GM21717 (cell line): ENCODE results near the gene CLN3.
"Not testable (repeated sequence)": the region's sequence is repeated elsewhere in the genome, so short reads cannot be mapped to it uniquely, and the experiment has no call there.

Experiments
- ATAC-seq: cut with Tn5 transposase; IDR thresholded peaks from one replicate; pipeline ENCODE4 v1.9.1; 2021; ENCODE audit warnings: mild to moderate bottlenecking, moderate library complexity; ENCODE audit not compliant: unreplicated experiment

Gene CLN3

DNA sequence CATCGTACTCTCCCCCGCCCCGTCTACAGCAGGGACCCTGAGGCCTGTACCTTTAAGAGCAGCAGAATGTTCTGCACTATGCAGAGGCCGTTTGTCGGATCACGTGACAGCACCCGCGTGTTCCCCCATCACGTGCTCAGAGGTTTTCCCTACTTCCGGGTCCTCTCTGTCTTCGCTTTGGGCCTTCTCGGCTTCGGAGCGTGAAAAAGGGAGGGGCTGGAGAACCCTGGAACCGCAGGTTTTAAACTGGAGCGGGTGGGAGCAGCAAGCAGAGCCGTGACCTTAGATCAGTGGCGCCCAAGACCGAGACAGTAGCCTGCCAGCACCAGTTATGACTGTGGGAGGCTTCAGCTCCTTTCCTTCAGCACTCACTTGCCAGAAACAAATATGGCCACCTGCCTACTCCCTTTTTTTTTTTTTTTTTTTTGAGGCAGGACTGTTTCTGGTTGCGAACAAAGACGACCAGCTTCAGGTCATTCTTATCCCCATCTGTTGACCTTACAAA, at the start of gene CLN3:
Gene CLN3, minus strand, starts transcription at position 105 of the 505 bp plus-strand sequence. CDS start 315 bp downstream, outside the sequence.
- peak; percentile 61 for ATAC-seq

DNA sequence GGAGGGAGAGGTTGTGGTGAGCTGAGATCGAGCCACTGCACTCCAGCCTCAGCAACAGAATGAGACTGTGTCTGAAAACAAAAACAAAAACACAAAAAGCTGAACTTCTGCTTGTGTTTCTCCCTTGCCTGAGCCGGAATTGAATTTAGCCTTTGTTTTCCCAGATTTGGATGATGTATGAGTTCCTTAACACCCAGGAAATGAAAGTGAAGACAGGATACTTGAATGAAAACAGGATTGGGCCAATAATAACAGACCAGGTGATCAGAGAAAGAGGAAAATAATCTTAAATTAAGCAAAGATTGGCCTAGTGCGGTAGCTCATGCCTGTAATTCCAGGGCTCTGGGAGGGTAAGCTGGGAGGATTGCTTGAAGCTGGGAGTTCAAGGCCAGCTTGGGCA, 48.5 kb upstream of the CLN3 start:
- no peak for ATAC-seq

DNA sequence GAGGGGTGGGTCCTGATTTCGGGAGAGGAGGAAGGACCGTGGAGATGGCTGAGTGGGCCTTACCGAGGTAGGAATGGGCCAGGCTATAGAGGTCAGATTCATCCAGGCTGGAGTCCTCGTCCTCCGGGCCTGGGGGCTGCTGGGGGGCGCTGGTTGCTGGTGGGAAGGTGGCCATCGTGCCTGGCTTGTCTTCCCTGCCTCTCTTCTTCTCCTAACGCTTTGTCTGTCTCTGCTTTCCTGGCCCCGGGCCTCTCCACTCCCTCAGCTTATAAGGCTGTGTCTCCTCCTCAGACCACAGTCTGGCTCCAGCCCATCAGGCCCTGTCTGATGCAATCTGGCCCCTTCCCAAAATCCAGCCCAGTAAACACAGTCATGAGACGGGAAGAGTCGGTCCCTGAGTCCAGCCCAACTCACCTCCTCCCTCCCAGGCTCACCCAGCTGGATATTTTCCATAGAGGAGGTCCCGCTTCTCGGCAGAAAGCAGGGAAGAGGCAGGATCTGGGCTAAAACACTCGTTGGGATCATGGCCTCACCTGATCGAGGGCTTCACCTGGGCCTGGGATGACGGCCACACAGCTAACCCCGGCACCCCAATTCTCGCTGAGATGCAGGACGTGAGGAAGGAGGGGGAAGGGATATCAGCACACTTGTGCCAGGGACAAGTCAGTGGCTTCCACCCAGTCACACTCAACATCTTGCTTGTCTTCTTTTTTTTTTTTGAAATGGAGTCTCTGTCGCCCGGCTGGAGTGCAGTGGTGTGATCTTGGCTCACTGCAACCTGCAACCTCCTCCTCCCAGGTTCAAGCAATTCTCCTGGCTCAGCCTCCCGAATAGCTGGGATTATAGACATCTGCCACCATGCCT, 47.1 kb upstream of the CLN3 start, which contains the start of gene NUPR1:
Gene NUPR1, minus strand, starts transcription at position 242 of the 864 bp plus-strand sequence. Its CDS starts 67 bp downstream, at position 175.
- no peak for ATAC-seq

DNA sequence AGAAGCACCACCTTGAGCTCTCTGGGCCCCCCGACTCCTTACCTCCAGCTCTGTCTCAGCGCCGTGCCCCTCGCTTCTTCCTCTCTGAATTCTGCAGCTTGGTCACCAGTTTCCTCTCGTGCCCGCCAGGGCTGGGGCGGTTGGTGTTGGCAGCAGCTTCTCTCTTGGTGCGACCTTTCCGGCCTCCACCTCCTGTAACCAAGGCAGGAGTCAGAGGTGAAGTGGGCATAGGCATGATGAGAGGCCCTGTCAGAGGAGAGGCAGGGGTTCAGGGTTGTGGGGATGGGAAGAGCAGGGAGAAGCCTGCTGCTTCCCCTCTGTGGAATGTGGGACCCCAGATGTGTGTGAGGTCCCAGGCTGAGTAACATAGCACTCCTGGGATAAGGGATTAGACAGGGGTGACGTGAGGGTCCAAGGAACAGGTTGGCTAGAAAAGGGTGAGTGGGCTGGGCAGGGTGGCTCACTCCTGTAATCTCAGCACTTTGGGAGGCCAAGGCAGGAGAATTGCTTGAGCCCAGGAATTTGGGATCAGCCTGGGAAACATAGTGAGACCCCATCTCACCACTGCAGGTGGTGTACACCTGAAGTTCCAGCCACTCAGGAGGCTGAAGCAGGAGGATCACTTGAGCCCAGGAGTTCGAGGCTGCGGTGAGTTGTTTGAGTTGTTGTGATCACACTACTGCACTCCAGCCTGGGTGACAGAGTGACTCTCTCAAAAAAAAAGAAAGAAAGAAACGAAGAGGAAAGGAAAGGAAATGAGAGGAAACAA, 46.3 kb upstream of the CLN3 start:
- ATAC-seq = no peak

DNA sequence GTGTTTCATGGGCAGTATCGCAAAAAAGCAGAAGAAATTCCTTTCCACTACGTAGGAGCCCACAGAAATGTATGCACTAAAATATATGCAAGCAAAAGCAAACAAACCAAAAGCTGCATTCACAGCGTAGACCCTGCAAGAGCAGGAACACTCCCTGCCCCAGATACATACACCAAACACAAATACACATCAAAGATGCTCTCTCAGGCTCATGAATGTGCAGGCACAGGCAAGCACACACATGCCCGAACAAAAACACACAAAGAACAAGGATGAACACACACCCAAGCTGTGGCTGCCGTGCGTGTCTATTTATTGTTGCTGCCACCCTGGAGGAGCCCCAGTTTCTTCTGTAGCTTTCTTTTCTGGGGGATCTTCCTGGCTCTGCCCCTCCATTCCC, 45.2 kb upstream of the CLN3 start:
- no peak for ATAC-seq

DNA sequence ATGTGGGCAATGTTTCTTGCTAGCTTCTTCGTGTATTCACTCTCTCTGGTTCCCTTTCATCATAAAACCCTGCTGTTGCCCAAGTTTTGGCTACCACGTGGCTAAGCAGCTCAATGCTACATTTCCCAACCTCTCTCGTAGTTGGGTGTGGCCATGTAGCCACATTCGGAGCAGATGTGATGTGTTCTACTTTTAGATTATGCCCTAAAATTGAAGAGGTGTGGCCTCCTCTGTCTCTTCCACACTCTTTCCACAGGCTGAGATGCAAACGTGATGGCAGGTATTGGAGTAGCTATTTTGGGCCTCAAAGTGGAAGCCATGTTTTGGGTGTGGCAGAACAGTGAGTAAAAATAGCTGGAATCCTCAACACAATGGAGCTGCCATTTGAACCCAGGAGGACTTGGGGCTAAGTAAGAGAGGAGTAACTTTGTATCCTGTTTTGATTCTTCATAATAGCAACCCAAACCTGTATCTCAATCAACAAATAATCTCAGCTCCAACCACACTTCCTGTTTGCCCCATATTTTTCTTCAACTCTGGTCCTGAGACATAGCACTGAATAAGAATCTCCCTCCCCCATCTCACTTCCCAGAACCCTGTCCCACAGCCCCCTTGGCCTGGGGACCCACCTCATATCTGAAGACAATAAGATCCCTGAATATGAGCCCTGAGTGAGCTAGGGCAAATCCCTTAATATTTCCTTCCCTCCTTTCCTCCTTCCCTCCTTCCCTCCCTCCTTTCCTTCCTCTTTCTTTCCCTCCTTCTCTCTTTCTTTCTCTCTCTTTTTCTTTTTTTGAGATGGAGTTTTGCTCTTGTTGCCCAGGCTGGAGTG, 42.9 kb upstream of the CLN3 start:
- no peak for ATAC-seq

DNA sequence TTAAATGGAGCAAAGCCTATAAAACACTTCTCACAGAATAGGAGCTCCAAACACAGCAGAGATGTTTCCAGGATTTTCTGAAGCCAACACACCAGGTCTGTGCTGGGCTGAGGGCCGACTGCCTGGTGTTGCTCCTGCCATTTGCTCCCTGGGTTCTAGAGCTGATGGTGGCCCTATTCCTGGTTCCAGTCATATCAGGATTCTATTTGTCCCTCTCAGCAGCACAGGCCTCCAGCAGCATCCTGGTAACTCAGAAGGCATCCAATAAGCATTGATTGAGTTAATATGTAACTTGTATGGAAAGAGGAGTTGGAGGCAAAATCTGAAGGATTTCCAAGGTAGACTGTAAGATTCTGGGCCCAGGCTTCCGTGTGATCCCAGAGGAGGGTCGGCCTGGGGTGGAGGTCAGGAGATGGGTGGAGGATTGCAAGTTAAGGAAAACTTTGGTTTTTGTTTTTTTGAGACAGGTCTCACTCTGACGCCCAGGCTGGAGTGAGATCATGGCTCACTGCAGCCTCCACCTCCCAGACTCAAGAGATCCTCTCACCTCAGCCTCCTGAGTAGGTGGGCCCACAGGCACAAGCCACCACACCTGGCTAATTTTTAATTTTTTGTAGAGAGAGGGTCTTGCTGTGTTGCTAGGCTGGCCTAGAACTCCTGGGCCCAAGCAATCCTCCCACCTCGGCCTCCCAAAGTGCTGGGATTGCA, 41.2 kb upstream of the CLN3 start:
- ATAC-seq = no peak

DNA sequence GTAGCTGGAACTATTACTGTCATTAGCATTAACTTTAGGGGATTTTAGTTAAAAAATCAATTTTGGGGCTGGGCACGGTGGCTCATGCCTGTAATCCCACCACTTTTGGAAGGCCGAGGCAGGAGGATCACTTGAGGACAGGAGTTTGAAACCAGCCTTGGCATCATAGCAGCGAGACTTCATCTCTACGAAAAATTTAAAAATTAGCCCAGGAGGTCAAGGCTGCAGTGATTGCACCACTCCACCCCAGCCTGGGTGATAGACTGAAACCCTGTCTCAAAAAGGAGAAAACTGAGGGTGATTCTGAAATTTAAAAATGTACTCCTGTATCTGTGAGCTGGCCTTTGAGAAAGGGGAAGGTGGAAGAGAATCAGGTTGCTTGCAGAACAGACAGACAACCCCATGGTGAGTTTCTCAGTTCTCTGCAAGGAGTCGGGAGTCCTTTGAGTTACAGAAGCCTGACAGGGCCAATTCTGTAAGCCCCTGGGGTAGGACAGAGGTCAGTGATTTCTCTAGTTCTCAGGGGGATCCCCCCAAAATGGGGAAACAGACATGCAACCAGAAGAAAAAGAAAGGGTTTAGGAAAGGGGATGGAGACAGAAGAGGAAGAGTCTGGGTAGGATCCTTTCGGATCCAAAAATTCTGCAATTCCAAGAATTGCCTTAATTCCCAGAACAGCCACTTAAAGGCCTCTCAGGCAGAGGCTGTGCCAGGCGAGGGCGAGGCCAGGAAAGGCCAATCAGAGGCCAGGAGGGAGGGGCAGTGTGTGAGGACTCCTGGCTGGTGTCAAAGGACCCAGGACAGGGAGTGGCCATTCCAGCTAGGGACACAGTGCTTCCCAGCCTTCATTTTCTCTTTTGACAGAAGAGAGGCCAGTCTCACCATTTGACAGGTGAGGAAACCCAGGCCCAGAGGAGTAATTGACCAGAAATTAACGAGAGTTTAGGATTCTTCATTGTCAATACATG, 40.2 kb upstream of the CLN3 start:
- no peak for ATAC-seq

DNA sequence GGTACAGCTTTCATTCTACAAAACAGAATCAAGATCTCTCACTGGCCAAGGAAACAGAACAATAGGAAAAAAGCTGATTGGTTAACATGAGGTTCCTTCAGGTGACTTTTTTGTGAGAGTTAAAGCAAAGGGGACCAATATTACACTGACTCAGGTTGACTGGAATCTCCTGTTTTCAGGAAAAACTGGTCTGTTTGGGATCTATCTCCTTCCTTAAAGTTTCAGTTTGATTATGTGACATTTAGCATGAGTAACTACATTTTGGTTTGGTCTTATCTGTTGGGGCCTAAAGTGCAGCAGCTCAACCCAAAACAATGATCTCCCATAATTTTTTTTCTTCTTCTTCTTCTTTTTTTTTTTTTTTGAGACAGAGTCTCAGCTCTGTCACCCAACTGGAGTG, 37.2 kb upstream of the CLN3 start:
- ATAC-seq = no peak

DNA sequence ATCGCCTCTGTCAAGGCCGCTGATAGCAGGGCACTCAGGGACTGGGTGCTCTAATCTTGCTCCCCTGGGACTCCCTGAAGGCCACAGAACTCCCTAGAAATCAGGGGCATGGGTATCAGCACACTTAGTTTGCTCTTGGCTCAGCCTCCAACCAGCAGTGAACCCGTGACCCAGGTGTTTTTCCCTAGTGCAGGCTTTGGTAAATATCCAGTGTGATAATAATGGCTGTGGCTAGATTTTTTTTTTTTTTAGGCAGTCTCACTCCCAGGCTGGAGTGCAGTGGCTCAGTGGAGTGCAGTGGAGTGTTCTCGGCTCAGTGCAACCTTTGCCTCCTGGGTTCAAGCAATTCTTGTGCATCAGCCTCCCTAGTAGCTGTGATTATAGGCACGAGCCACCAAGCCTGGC, 36.6 kb upstream of the CLN3 start:
- no peak for ATAC-seq

DNA sequence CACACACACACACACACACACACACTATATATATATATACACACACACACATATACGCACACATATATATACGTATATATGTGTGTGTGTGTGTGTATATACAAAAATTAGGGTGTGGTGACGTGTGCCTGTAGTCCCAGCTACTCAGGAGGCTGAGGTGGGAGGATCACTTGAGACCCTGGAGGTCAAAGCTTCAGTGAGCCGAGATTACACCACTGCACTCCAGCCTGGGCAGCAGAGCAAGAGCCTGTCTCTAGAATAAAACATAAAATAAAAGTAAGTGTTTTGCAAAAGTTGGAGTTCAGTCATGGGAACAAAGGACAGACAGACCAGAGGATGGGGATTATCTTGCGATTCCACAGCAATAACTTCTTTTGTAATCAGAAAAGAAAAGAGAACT, 36.1 kb upstream of the CLN3 start:
- ATAC-seq = no peak

DNA sequence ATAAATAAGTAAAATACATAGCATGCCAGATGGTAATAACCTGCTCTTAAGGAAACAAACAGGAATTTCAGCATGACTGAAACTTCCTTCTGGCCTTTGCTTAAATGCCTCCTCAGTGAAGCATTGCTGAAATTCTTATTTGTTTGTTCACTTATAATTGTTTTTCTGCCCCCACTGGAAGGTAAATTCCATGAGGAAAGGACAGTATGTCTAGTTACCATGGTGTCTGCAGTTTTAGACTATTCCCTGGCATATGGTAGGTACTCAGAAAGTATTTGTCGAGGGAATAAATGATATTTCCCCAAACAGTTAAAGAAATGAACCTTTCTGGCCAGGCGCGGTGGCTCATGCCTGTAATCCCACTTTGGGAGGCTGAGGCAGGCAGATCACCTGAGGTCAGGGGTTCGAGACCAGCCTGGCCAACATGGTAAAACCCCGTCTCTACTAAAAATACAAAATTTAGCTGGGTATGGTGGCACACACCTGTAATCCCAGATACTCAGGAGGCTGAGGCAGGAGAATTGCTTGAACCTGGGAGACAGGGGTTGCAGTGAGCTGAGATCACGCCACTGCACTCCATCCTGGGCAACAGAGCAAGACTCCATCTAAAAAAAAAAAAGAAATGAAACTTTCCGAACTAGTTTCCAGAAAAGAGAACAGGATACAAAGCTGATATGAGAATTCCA, 35.4 kb upstream of the CLN3 start:
- ATAC-seq = not testable (repeated sequence)

DNA sequence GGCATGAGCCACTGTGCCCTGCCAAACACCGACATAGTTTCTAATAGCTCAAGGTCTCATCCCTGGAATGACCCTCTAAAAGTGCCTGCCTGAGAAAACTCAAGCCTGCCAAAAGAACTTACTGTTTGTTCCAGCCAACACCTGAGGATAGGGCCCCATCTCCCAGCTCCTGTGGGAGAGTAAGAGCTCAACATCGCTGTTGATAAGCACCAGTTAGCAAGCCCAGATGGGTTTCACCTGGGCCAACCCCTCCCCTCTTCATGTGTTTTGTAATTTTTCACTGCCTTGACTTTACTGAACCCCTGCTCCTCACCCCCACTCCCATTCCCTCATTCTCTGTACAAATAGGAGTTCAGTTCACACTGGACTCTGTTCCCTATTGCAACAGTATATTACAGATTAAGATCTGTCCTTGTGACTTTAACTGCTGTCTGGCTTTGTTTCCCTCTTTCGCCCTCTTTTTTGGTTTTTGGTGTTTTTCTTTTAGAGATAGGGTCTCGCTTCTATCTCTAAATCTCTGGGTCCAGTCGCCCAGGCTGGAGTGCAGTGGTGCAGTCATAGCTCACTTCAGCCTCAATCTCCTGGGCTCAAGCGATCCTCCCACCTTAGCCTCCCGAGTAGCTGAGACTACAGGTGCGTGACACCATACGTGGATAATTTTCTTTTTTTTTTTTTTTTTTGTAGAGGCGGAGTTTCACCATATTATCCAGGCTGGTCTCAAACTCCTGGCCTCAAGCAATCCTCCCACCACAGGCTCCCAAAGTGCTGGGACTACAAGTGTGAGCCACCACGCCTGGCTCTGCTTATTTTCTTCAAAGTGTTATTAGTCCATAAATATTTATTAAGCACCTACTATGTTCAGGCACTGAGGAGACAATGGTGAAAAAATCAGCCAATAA, 34.6 kb upstream of the CLN3 start:
- ATAC-seq = no peak

DNA sequence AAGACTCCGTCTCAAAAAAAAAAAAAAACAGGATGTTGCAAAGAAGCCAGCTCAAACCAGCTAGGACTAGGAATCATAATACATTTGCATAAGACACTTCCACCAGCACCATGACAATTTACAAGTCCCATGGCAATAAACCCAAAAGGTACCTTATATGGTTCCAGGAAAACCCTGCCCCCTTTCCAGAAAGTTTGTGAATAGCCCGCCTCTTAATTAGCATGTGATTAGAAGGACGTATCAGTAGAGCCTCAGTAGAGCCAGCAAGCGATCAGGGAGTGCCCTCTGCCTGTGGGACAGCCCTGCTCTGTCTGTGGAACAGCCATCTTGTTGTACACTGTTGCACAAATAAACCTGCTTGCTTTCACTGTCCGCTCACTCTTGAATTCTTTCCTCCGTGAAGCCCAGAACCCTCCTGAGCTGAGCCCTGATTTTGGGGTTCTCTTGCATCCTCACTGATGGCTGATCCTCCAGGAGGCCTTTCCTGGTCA, 32.9 kb upstream of the CLN3 start:
- no peak for ATAC-seq

DNA sequence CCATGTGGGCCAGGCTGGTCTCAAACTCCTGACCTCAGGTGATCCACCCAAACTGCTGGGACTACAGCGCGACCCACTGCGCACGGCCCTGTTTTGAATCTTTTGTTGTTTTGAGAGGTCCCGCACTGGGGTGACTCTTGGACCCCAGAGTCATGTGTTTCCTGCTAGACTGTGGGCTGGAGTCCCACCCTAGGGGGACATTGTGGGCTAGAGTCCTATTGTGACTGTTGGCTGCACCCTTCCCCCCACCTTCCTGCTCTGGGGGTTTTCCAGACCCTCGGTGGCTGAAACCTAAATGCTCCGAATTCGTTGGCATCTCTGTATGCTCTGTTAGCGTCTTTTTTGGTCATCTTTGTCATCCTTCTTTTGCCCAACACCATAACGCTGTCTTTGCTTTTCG, 30.9 kb upstream of the CLN3 start:
- ATAC-seq = no peak

DNA sequence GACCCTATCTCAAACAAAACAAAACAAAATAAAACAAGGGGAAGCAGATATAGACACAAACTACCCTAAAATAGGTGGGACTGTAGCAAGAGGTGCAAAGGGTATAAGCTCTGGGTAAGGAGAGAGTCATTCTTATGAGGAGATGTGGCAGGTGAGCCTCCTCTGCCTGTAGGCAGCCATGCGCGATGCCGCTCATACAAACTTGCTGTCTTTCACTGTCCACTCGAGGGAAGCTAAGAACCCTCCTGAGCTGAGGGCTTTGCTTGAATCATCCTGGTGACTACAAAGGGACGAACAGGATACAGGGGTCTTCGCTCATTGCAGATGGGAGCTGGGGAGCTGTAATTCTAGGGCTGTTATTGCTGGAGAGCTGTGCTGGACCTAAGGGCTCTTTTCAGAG, 29.6 kb upstream of the CLN3 start:
- ATAC-seq = no peak

DNA sequence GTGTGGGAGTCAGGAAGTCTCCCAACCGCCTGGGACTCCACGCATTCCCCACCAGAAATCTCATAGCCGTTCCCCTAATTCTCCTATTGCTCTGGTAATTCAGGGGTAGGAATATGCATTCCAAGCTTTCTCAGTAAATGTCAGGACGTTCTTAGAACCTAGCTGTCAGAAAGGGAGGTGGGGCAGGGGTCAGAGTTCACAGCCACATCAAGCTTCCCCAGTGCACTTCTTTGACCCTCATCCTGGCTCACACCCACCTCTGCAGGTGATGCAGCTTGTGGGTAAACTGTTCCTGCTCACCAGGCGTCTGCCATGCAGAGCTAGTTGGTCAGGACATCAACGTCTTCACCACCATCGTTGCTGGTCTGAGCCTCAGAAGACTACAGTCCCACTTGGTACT, 28.8 kb upstream of the CLN3 start:
- no peak for ATAC-seq
